ENCODE measurements around the gene DNAH12. TPM values are rescaled to one million over a fixed set of nuclear protein-coding genes. Genes with fewer than 3 reads are reported as not detected.

DNAH12 gene
- total and polyA plus RNA-seq, 2 of the 4 experiments (the other 2 are of a cell fraction): under 0.01 to 0.02 TPM

- H3K27ac ChIP-seq (ENCODE audit: insufficient read depth, low read length): no peak overlapping the region
- 0 out of 2 replicates have a peak, but pooled peaks cover 2% of the 10 kb centered on the region for H3K9me1 ChIP-seq (ENCODE audit: insufficient read depth, low read length)
- CTCF ChIA-PET: no interaction called here
- H2BK20ac ChIP-seq (ENCODE audit: low read depth, low read length): no peak overlapping the region
- H4K20me1 ChIP-seq (ENCODE audit: insufficient read depth, low read length): no peaks in the 10 kb centered on the region
- no peak overlapping the region for H2AK9ac ChIP-seq (replicated peaks; ENCODE audit: low read depth, low read length, poor library complexity)
- in situ Hi-C loops (cut with MboI; ENCODE audit: low sequenced_read_pairs) (no loop called here), dilution Hi-C loops (cut with HindIII; ENCODE audit: low sequenced_read_pairs, unreplicated experiment) (no loop called here), intact Hi-C loops (cut with micrococcal nuclease) (no loop called here)
- no peak for DNase-seq
- H2BK120ac ChIP-seq (ENCODE audit: low read depth, low read length): no peak overlapping the region
- H4K5ac ChIP-seq (ENCODE audit: low read depth, low read length): no peak overlapping the region
- no peak overlapping the region for H3K4ac ChIP-seq (ENCODE audit: low read depth, low read length)
- POLR2A ChIA-PET (ENCODE audit: unreplicated experiment): no interaction called here
- no peaks in the 10 kb centered on the region for H3K4me1 ChIP-seq (ENCODE audit: control insufficient read depth, insufficient read depth, low read length)
- H3K23ac ChIP-seq (ENCODE audit: low read depth, low read length): no peak overlapping the region
- TF ChIP-seq MAFK (IDR thresholded peaks at IDR 0.05; ENCODE audit: low read depth, low read length) (no peak), NFE2L2 (IDR thresholded peaks at IDR 0.05; ENCODE audit: low read depth, low read length) (no peak), POLR2A (IDR thresholded peaks at IDR 0.05; ENCODE audit: low read depth, low read length) (no peak), MAZ (IDR thresholded peaks at IDR 0.05; ENCODE audit: borderline replicate concordance, low read depth, low read length) (no peak), ELK1 (IDR thresholded peaks at IDR 0.05; ENCODE audit: borderline replicate concordance, low read depth, low read length) (no peak), CEBPB (IDR thresholded peaks at IDR 0.05; ENCODE audit: low read depth, low read length) (no peak), CTCF (conservative IDR thresholded peaks at IDR 0.05; ENCODE audit: low read depth, low read length) (no peak), FOS (IDR thresholded peaks at IDR 0.05; ENCODE audit: low read depth, low read length) (no peak), RCOR1 (IDR thresholded peaks at IDR 0.05; ENCODE audit: insufficient replicate concordance, low read length) (no peak), BHLHE40 (IDR thresholded peaks at IDR 0.05; ENCODE audit: low read depth, low read length) (no peak), CHD1 (IDR thresholded peaks at IDR 0.05; ENCODE audit: low read depth, low read length) (no peak), USF2 (IDR thresholded peaks at IDR 0.05; ENCODE audit: low read depth, low read length) (no peak), RFX5 (IDR thresholded peaks at IDR 0.05; ENCODE audit: low read depth, low read length) (no peak), RAD21 (IDR thresholded peaks at IDR 0.05; ENCODE audit: low read length) (no peak), MXI1 (IDR thresholded peaks at IDR 0.05; ENCODE audit: borderline replicate concordance, low read depth, low read length) (no peak)
- WGBS, 2 experiments (ENCODE audit: extremely low coverage in 2 of 2, insufficient read length in 1 of 2): no CpG with 5 or more reads among the region's 2 CpGs
- no peak overlapping the region for H3K4me3 ChIP-seq (ENCODE audit: insufficient read depth, low read depth, low read length)
- BruUV-seq (replicated peaks): no TSS peak
- no peak overlapping the region for H4K91ac ChIP-seq (ENCODE audit: insufficient read depth, low read depth, low read length)
- no peak for ATAC-seq (ENCODE audit: low read depth)
- H2AFZ ChIP-seq (replicated peaks; ENCODE audit: low read length, poor library complexity): no peak overlapping the region
- no peak overlapping the region for H3K56ac ChIP-seq (ENCODE audit: extremely low read depth, insufficient read depth, low read length)
- H3K27me3 ChIP-seq (ENCODE audit: control insufficient read depth, insufficient read depth, low read length): no peaks in the 10 kb centered on the region
- no peak overlapping the region for H2BK15ac ChIP-seq (ENCODE audit: low read depth, low read length)
- H3K79me1 ChIP-seq (ENCODE audit: low read depth in 1 of 2, low read length in 2 of 2): peaks cover 0 to 3% of the 10 kb centered on the region in 2 experiments; a peak in 1 of 4 replicates
- H3K14ac ChIP-seq (replicated peaks; ENCODE audit: low read depth, low read length): no peak overlapping the region
- no peak overlapping the region for H3K9ac ChIP-seq (ENCODE audit: low read depth, low read length)
- H2AK5ac ChIP-seq (ENCODE audit: low read depth, low read length): no peak overlapping the region
- no peak overlapping the region for H2BK5ac ChIP-seq (ENCODE audit: low read depth, low read length, poor library complexity, severe bottlenecking)
- peaks cover 18% of the 10 kb centered on the region for H3K36me3 ChIP-seq (ENCODE audit: control insufficient read depth, insufficient read depth, low read length)
- no peak overlapping the region for H3K18ac ChIP-seq (ENCODE audit: low read depth, low read length)
- no peaks in the 10 kb centered on the region for H3K9me3 ChIP-seq (ENCODE audit: control insufficient read depth, insufficient read depth, low read length)
- no peak overlapping the region for H3K4me2 ChIP-seq (ENCODE audit: low read depth, low read length)
- H4K8ac ChIP-seq (ENCODE audit: low read depth in 2 of 2, low read length in 2 of 2): no peak overlapping the region
Measured at GRCh38 chr3:57244946-57245345, 299.2 kb downstream of the DNAH12 start.

Data from IMR-90 (cell line).